LNCaP clone FGC (cell line): ENCODE data around the gene ICAM2.

Experiments
- DNase-seq: peaks from one replicate; pipeline ENCODE4 v3.0.0-alpha.2; 2011; ENCODE audit warnings: low read depth
- H3K4me3 ChIP-seq: 2 replicates; pipeline ENCODE4 v1.5.1; 2011; ENCODE audit warnings: mild to moderate bottlenecking, low read depth, low read length, control low read depth
- TF ChIP-seq, protein P1 (sequence below): IDR thresholded peaks from 2 replicates; pipeline ENCODE4 v1.5.1; 2012; ENCODE audit warnings: mild to moderate bottlenecking; ENCODE audit not compliant: control insufficient read depth, insufficient read depth; ENCODE audit errors: extremely low read depth

Gene ICAM2

DNA sequence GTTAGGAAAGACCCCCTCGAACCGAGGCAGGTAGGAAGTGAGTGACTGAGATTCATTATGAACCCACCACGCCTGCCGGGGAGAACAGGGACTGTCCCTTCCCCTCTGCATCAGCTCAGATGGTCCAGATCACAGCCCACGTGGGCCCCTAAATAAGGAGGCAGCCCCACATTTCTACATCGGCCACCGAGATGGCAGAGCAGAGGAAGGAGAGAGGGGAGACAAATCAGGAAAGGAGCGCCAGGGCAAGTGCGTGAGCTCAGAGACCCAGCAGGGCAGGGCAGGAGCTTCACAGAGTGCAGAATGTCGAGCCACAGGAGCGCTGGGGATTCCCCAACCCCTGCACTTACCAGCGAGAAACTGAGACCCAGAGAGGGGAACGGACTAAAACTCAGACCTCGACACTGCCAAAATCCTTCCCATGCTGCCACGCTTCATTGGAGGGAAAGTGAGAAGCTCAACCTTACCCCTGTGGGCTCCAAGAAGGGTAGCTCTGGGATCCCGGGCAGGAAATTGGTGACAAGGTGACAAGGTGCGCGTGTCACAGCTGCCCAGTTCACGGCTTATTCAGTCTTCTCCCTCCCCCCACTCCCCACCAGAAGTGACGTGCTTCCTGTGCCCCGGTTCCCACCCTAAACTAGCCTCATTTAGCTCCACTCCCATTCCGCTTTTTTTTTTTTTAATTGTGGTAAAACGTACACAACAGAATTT, at the start of gene ICAM2:
Gene ICAM2, minus strand, starts transcription at position 578 of the 711 bp plus-strand sequence. CDS start 13,942 bp downstream, outside the sequence.
- TF ChIP-seq, protein P1, sequence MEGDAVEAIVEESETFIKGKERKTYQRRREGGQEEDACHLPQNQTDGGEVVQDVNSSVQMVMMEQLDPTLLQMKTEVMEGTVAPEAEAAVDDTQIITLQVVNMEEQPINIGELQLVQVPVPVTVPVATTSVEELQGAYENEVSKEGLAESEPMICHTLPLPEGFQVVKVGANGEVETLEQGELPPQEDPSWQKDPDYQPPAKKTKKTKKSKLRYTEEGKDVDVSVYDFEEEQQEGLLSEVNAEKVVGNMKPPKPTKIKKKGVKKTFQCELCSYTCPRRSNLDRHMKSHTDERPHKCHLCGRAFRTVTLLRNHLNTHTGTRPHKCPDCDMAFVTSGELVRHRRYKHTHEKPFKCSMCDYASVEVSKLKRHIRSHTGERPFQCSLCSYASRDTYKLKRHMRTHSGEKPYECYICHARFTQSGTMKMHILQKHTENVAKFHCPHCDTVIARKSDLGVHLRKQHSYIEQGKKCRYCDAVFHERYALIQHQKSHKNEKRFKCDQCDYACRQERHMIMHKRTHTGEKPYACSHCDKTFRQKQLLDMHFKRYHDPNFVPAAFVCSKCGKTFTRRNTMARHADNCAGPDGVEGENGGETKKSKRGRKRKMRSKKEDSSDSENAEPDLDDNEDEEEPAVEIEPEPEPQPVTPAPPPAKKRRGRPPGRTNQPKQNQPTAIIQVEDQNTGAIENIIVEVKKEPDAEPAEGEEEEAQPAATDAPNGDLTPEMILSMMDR, result no peak
- no peak for DNase-seq
- no peak within 1 kb of the TSS for H3K4me3 ChIP-seq

DNA sequence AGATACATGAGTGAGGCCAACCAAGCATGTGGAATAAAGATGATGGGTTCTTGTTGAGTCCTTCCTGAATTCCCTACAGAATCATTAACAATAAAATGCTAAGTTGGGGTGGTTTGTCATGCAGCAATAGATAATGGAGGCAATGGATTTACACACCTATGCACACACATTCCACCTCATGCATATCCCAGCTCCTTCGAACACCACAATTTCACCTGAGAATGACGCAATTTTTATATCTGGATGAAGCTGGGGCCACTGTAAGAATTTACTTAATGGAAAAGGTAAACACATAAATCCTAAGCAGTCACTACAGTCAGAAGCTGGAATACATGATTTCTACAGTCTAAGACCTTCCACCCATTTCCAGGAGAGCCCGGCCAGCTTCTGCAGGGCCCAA, 49.8 kb upstream of the ICAM2 start:
- no peak overlapping the region for H3K4me3 ChIP-seq
- TF ChIP-seq, protein P1, result no peak
- DNase-seq, result no peak

DNA sequence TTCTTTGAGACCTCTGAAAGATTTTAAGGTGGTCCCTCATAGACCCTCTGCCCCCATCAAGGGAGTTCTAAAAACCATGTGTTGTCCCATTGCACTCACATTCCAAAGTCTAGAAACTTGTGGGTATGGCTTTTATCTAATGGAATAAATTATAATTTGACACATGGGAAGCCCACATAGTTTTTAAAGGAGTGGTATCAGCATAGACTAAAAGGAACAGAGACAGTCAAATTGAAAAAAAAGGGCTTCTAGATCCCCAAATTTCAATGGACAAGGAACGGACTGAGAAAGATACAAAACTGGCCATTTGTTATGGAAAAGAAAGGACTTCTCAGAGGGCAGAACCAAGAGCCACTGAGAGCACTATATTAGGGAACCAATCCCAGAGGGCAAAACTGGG, 48.7 kb upstream of the ICAM2 start:
- no peak for DNase-seq
- no peak overlapping the region for H3K4me3 ChIP-seq
- TF ChIP-seq, protein P1, result no peak

DNA sequence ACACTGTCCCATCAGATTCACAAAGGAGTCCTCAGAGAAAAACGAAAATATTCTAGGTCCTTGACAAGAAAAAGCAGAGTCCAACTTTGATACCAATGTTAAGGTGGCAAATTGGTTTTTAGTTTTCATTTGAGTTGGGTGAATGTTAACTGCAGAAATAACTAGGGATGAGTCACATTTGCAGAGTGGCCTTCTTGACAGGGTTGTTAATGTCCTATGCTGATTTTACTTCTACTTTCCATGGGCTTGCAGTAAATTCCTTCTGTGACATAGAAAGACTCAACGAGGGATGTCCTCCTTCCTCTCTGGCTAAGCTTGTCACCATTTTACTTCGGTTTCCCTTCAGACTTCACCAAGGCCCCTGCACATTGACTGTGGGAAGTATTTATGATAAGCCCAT, 47.2 kb upstream of the ICAM2 start:
- TF ChIP-seq, protein P1, result no peak
- no peak overlapping the region for H3K4me3 ChIP-seq
- no peak for DNase-seq

DNA sequence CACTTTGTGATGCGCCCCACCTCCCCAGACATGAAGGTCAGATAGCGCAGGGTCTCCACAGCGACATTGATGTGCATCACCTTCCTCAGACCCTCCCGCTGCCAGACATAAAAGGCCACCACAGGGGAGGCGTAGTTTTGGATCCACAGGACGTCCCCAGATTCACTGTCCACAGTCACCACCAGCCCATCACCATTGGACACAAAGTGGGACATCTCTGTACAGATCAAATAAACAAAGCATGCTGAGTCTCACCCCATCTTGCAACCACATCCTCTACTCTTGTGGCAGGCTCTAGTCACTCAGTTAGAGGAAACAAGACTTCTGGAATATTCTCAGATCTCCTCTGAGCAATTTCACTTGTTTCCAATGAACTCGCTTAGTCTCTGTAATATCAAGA, 46.3 kb upstream of the ICAM2 start:
- TF ChIP-seq, protein P1, result no peak
- no peak overlapping the region for H3K4me3 ChIP-seq
- no peak for DNase-seq

DNA sequence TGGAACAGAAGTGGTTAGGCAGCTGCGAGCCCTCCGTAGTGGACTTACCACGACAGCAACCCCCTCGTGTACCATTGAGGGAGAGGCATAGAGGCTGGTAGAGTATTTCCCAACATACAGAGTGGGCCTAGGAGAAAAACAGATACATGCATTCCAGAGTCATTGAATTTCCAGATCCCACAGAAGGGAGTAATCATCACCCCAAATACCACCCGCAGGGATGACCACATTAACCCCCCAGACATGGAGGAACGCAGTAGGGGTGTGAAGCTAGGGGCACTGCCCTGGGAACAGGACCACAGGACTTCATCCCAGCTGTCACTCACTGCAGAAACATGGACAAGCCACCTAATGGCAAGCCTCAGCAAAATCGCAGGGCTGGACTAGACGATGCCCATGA, 44.7 kb upstream of the ICAM2 start:
- no peak for DNase-seq
- H3K4me3 ChIP-seq, result no peak overlapping the region
- TF ChIP-seq, protein P1, result no peak

DNA sequence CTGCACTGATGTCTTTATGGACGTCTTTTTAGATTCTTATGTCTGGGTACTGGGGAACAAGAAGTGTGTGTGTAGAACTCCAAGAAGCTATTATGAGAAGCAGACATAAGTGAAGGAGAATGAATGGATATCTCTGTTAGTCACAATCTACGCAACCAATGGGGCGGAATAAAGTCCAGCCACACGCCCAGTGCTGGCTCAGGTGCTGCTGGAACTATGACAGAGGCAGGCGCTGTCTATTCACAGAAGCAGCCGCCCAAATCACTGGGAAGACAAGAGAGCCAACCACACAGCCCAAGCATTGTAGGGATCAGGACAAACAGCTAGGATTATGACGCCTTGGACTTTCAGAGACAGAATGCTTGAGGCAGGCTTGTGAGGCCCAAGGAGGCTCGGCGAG, 43.9 kb upstream of the ICAM2 start:
- no peak overlapping the region for H3K4me3 ChIP-seq
- TF ChIP-seq, protein P1, result no peak
- DNase-seq, result no peak
